ENCODE results near the gene FOXO3. TPM values are rescaled to one million over a fixed set of nuclear protein-coding genes. Genes with fewer than 3 reads are reported as not detected.

Gene FOXO3
- polyA plus RNA-seq, 1 of the 3 experiments (the other 2 are of a cell fraction) = 8.1 TPM

- no peak for TF ChIP-seq RCOR1 (IDR thresholded peaks at IDR 0.05; ENCODE audit: low read length)
- TF ChIP-seq CHD2 (IDR thresholded peaks at IDR 0.05; ENCODE audit: low read length, partially characterized antibody) = no peak
- no peak for TF ChIP-seq POLR2AphosphoS5 (IDR thresholded peaks at IDR 0.05; ENCODE audit: low read depth, low read length)
- TF ChIP-seq GATA2 (CRISPR knock-in tag; IDR thresholded peaks at IDR 0.05) = no peak
Observed at GRCh38 chr6:108665495-108666196, 104.9 kb downstream of the FOXO3 start (continued).

- WGBS (ENCODE audit: low lambda C conversion rate) = 97% methylated on average over 4 of the region's 4 CpGs
- peaks cover 76% of the 10 kb centered on the region for H4K20me1 ChIP-seq (ENCODE audit: insufficient read depth)
- CTCF ChIA-PET = interaction anchor here (1.0 kb wide), 1 partner anchor 10 kb away, joined by 4 read pairs; no protein-coding TSS in a partner anchor
Observed at GRCh38 chr6:108666656-108667260, 106.0 kb downstream of the FOXO3 start.

More at GRCh38 chr6:108666656-108667260, 106.0 kb downstream of the FOXO3 start:
- Histone ChIP-seq H3K9me2 (no peaks in the 10 kb centered on the region), H2AFZ (ENCODE audit: low read depth) (no peak overlapping the region), H3K79me2 (ENCODE audit: insufficient read depth) (peaks cover 71% of the 10 kb centered on the region), H3K27ac (ENCODE audit: low read depth in 2 of 2, low read length in 1 of 2) (no peak overlapping the region; a peak in 1 of 4 replicates), H3K4me3 (ENCODE audit: low read depth in 2 of 2, low read length in 1 of 2) (no peak overlapping the region), H3K27me3 (ENCODE audit: insufficient read depth) (no peaks in the 10 kb centered on the region), H3K4me2 (no peak overlapping the region), H3K9ac (no peak overlapping the region), H3K36me3 (replicated peaks in 1 of 2; ENCODE audit: control insufficient read depth in 1 of 2, insufficient read depth in 2 of 2, low read length in 1 of 2) (peaks cover 8 to 14% of the 10 kb centered on the region in 2 experiments), H3K9me3 (no peaks in the 10 kb centered on the region), H3K4me1 (ENCODE audit: control insufficient read depth in 1 of 2, insufficient read depth in 2 of 2, low read depth in 1 of 2, low read length in 1 of 2) (peaks cover 5 to 46% of the 10 kb centered on the region in 2 experiments; a peak in 3 of 4 replicates), H3F3A (replicated peaks; ENCODE audit: insufficient read depth) (peaks cover under 1% of the 10 kb centered on the region)
- POLR2A ChIA-PET = no interaction called here
- DNase-seq = no peak
- TF ChIP-seq REST (IDR thresholded peaks at IDR 0.05; ENCODE audit: low read depth, low read length) (no peak), RAD21 (IDR thresholded peaks at IDR 0.05; ENCODE audit: low read length) (no peak), GABPA (IDR thresholded peaks at IDR 0.05; ENCODE audit: low read depth) (no peak), SMC3 (IDR thresholded peaks at IDR 0.05; ENCODE audit: low read depth, low read length) (no peak), IRF3 (IDR thresholded peaks at IDR 0.05; ENCODE audit: low read depth, low read length) (no peak), CTCF (IDR thresholded peaks at IDR 0.05) (no peak), NRF1 (IDR thresholded peaks at IDR 0.05; ENCODE audit: low read depth, low read length) (no peak), USF2 (IDR thresholded peaks at IDR 0.05; ENCODE audit: borderline replicate concordance, low read depth, low read length) (no peak), USF1 (IDR thresholded peaks at IDR 0.05; ENCODE audit: borderline replicate concordance, low read depth) (no peak), PBX3 (IDR thresholded peaks at IDR 0.05) (no peak), MAX (IDR thresholded peaks at IDR 0.05; ENCODE audit: low read depth) (no peak), TEAD4 (IDR thresholded peaks at IDR 0.05; ENCODE audit: borderline replicate concordance, insufficient read depth) (no peak), GATA2 (CRISPR knock-in tag; IDR thresholded peaks at IDR 0.05) (no peak), JUND (IDR thresholded peaks at IDR 0.05) (no peak), EP300 (IDR thresholded peaks at IDR 0.05; ENCODE audit: borderline replicate concordance in 1 of 2, low read depth in 1 of 2, low read length in 1 of 2) (no peak), CHD2 (IDR thresholded peaks at IDR 0.05; ENCODE audit: low read length, partially characterized antibody) (no peak), FOXJ3 (CRISPR knock-in tag; IDR thresholded peaks at IDR 0.05) (no peak), SIN3A (IDR thresholded peaks at IDR 0.05; ENCODE audit: borderline replicate concordance, low read depth, low read length) (no peak)

Data from SK-N-SH (cell line).